Nephron progenitor cell (in vitro differentiated cells): ENCODE measurements around the gene ILF3.

Experiments used
- DNase-seq: peaks from one replicate; pipeline ENCODE4 v3.0.0; 2021
- H3K27ac Mint-ChIP-seq: 2 replicates; pipeline ENCODE4 v1.8.0; 2021; ENCODE audit warnings: mild to moderate bottlenecking, moderate library complexity, mixed read lengths
- H3K27me3 Mint-ChIP-seq: 2 replicates; pipeline ENCODE4 v1.8.0; 2021; ENCODE audit warnings: mild to moderate bottlenecking, low read depth, mixed read lengths; ENCODE audit not compliant: poor library complexity
- H3K36me3 Mint-ChIP-seq: 2 replicates; pipeline ENCODE4 v1.8.0; 2021; ENCODE audit warnings: low read depth, mixed read lengths
- H3K4me1 Mint-ChIP-seq: 2 replicates; pipeline ENCODE4 v1.8.0; 2021; ENCODE audit warnings: mixed read lengths
- H3K4me3 Mint-ChIP-seq: 2 replicates; pipeline ENCODE4 v1.8.0; 2021; ENCODE audit warnings: mild to moderate bottlenecking, moderate library complexity, mixed read lengths
- H3K9me3 Mint-ChIP-seq: 2 replicates; pipeline ENCODE4 v1.8.0; 2021; ENCODE audit warnings: mild to moderate bottlenecking, moderate library complexity, mixed read lengths
- TF ChIP-seq, protein P1 (sequence below): fragments of 200-600 bp; sonication (generic); IDR thresholded peaks from 2 replicates; pipeline ENCODE4 v1.5.0; 2021; ENCODE audit warnings: antibody characterized with exemption

ILF3 gene

GRCh38 chr19:10648360-10648759 lies 5.8 kb upstream of the ILF3 start:
- Mint-ChIP-seq H3K4me3 (no peak overlapping the region), H3K9me3 (no peaks in the 10 kb centered on the region), H3K4me1 (peaks cover 48% of the 10 kb centered on the region), H3K27ac (no peak overlapping the region), H3K36me3 (peaks cover 5% of the 10 kb centered on the region), H3K27me3 (peaks cover 8% of the 10 kb centered on the region)
- TF ChIP-seq, protein P1, sequence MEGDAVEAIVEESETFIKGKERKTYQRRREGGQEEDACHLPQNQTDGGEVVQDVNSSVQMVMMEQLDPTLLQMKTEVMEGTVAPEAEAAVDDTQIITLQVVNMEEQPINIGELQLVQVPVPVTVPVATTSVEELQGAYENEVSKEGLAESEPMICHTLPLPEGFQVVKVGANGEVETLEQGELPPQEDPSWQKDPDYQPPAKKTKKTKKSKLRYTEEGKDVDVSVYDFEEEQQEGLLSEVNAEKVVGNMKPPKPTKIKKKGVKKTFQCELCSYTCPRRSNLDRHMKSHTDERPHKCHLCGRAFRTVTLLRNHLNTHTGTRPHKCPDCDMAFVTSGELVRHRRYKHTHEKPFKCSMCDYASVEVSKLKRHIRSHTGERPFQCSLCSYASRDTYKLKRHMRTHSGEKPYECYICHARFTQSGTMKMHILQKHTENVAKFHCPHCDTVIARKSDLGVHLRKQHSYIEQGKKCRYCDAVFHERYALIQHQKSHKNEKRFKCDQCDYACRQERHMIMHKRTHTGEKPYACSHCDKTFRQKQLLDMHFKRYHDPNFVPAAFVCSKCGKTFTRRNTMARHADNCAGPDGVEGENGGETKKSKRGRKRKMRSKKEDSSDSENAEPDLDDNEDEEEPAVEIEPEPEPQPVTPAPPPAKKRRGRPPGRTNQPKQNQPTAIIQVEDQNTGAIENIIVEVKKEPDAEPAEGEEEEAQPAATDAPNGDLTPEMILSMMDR, result no peak
- DNase-seq, result no peak

- no peaks in the 10 kb centered on the region for H3K9me3 Mint-ChIP-seq
- peaks cover 20% of the 10 kb centered on the region for H3K36me3 Mint-ChIP-seq
- DNase-seq, result no peak
- H3K4me1 Mint-ChIP-seq, result peaks cover 36% of the 10 kb centered on the region
- TF ChIP-seq, protein P1, result no peak
- peak overlapping the region; percentile 99 for H3K4me3 Mint-ChIP-seq
- H3K27me3 Mint-ChIP-seq, result peaks cover 4% of the 10 kb centered on the region
- H3K27ac Mint-ChIP-seq, result peak overlapping the region; percentile 93
Observed at GRCh38 chr19:10651851-10652250, 2.3 kb upstream of the ILF3 start.

GRCh38 chr19:10653482-10653731 lies 739 bp upstream of the ILF3 start:
- H3K4me3 Mint-ChIP-seq, result peak overlapping the region; percentile 99
- H3K9me3 Mint-ChIP-seq, result no peaks in the 10 kb centered on the region
- no peak for DNase-seq
- peaks cover 31% of the 10 kb centered on the region for H3K36me3 Mint-ChIP-seq
- H3K27ac Mint-ChIP-seq, result peak overlapping the region; percentile 99
- TF ChIP-seq, protein P1, result no peak
- H3K4me1 Mint-ChIP-seq, result peaks cover 36% of the 10 kb centered on the region
- H3K27me3 Mint-ChIP-seq, result peaks cover under 1% of the 10 kb centered on the region

GRCh38 chr19:10654610-10655456 lies 687 bp downstream of the ILF3 start:
- no peaks in the 10 kb centered on the region for H3K9me3 Mint-ChIP-seq
- peaks cover 35% of the 10 kb centered on the region for H3K36me3 Mint-ChIP-seq
- peak; percentile 78 for DNase-seq
- peak overlapping the region; percentile 99 for H3K4me3 Mint-ChIP-seq
- TF ChIP-seq, protein P1, result no peak
- peak overlapping the region; percentile 99 for H3K27ac Mint-ChIP-seq
- H3K4me1 Mint-ChIP-seq, result peaks cover 37% of the 10 kb centered on the region
- H3K27me3 Mint-ChIP-seq, result no peaks in the 10 kb centered on the region

DNA sequence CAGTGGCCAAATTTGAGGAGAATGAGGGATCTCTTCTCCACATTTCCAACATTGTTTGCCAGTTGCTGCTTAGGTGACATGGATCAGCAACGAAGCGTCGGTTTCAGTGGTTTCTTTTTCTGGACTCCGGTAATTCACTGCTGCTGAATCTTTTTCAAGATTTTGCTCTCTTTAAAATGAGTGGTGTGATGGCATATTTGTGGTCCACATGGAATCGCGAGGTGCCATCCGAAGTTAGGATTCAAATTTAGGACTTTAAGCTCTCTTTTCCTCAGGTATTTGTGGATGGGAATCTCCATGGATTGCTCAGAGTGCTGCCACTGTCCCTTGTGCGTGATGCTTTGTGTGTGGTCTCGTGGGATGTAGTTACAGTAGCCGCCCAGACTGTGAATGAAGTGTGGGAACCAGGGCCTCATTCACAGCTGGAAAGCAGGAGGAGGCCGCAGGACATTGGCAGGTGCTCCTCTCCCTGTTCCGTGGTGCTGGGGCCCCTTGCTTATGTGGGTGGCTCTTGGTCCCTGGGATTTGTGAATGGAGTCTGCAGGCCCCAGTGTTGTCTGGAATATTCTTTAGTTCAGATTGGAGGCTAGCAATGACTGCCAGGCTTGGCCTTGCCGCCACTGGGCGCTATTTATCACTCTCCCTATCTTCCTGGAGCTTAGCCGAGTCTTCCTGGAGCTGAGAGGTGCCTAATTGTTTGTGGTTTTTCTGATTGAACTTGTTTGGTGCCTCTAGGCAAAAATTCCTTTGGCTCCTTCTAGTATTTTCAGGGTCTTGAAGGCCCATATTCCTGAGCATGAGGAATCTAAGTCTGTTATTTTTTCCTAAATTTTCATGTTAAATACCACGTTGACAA lies 1.5 kb downstream of the ILF3 start:
- Mint-ChIP-seq H3K27me3 (no peaks in the 10 kb centered on the region), H3K4me1 (peaks cover 42% of the 10 kb centered on the region), H3K4me3 (peak overlapping the region; percentile 99), H3K27ac (peak overlapping the region; percentile 99), H3K36me3 (peaks cover 42% of the 10 kb centered on the region), H3K9me3 (no peaks in the 10 kb centered on the region)
- TF ChIP-seq, protein P1, result no peak
- peak; percentile 25 for DNase-seq
